AG08396 (cell line): ENCODE results near the gene APOB.

Experiments
- DNase-seq: peaks from one replicate; pipeline ENCODE4 v3.0.0; 2012; ENCODE audit warnings: low spot score, mixed read lengths

The APOB gene

GRCh38 chr2:21019000-21019677, 24.7 kb downstream of the APOB start:
- DNase-seq = no peak

GRCh38 chr2:21018290-21018689, 25.6 kb downstream of the APOB start:
- no peak for DNase-seq

- no peak for DNase-seq
Measured at GRCh38 chr2:21017748-21018276, 26.1 kb downstream of the APOB start.

- no peak for DNase-seq
Measured at GRCh38 chr2:21015281-21015645, 28.6 kb downstream of the APOB start.

- no peak for DNase-seq
Measured at GRCh38 chr2:21014364-21015280, 29.3 kb downstream of the APOB start.

GRCh38 chr2:21013043-21013816, 30.6 kb downstream of the APOB start:
- no peak for DNase-seq

- no peak for DNase-seq
Measured at GRCh38 chr2:21012557-21012937, 31.3 kb downstream of the APOB start.

- no peak for DNase-seq
Measured at GRCh38 chr2:21011876-21012556, 31.9 kb downstream of the APOB start.

- DNase-seq = no peak
Measured at GRCh38 chr2:21011453-21011852, 32.4 kb downstream of the APOB start.

GRCh38 chr2:21010813-21011439, 32.9 kb downstream of the APOB start:
- no peak for DNase-seq

GRCh38 chr2:21009662-21010225, 34.1 kb downstream of the APOB start:
- DNase-seq = no peak

- no peak for DNase-seq
Measured at GRCh38 chr2:21008790-21009661, 34.8 kb downstream of the APOB start.

GRCh38 chr2:21008014-21008789, 35.7 kb downstream of the APOB start:
- no peak for DNase-seq

GRCh38 chr2:21007129-21008013, 36.5 kb downstream of the APOB start:
- DNase-seq = no peak

GRCh38 chr2:21006423-21007128, 37.3 kb downstream of the APOB start:
- no peak for DNase-seq

- DNase-seq = no peak
Measured at GRCh38 chr2:21005700-21006422, 38.0 kb downstream of the APOB start.
